Measurements from ENCODE around the gene LNX2. TPM values are rescaled to one million over a fixed set of nuclear protein-coding genes. Genes with fewer than 3 reads are reported as not detected.

The LNX2 gene
- 10.1 TPM for total RNA-seq

- ATAC-seq: peak; percentile 81
- DNase-seq (ENCODE audit: low spot score): peak; percentile 99
Observed at GRCh38 chr13:27620377-27621115, at the start of gene LNX2. Gene LNX2, minus strand, starts transcription at chr13:27620529. Its CDS starts 38,826 bp downstream, at chr13:27581703.

- no peak for DNase-seq (ENCODE audit: low spot score)
- no peak for ATAC-seq
Observed at GRCh38 chr13:27667946-27668345, 47.6 kb upstream of the LNX2 start.

GRCh38 chr13:27666951-27667350 lies 46.6 kb upstream of the LNX2 start:
- DNase-seq (ENCODE audit: low spot score) (no peak), ATAC-seq (no peak)

GRCh38 chr13:27665761-27666160 lies 45.4 kb upstream of the LNX2 start:
- no peak for DNase-seq (ENCODE audit: low spot score)
- no peak for ATAC-seq

- DNase-seq (ENCODE audit: low spot score) (no peak), ATAC-seq (no peak)
Observed at GRCh38 chr13:27665333-27665732, 45.0 kb upstream of the LNX2 start.

GRCh38 chr13:27663947-27664346 lies 43.6 kb upstream of the LNX2 start:
- ATAC-seq: no peak
- no peak for DNase-seq (ENCODE audit: low spot score)

GRCh38 chr13:27662738-27663470 lies 42.6 kb upstream of the LNX2 start:
- ATAC-seq: peak; percentile 89

GRCh38 chr13:27661017-27661416 lies 40.7 kb upstream of the LNX2 start:
- DNase-seq (ENCODE audit: low spot score) (no peak), ATAC-seq (peak; percentile 8)

More at GRCh38 chr13:27662738-27663470, 42.6 kb upstream of the LNX2 start:
- DNase-seq (ENCODE audit: low spot score): no peak

- no peak for DNase-seq (ENCODE audit: low spot score)
- no peak for ATAC-seq
Observed at GRCh38 chr13:27660511-27660910, 40.2 kb upstream of the LNX2 start.

- ATAC-seq: no peak
- no peak for DNase-seq (ENCODE audit: low spot score)
Observed at GRCh38 chr13:27659145-27659865, 39.0 kb upstream of the LNX2 start.

GRCh38 chr13:27658546-27658945 lies 38.2 kb upstream of the LNX2 start:
- DNase-seq (ENCODE audit: low spot score) (no peak), ATAC-seq (no peak)

- ATAC-seq: peak; percentile 96
- DNase-seq (ENCODE audit: low spot score): peak; percentile 59
Observed at GRCh38 chr13:27657724-27658123, 37.4 kb upstream of the LNX2 start.

GRCh38 chr13:27654816-27655215 lies 34.5 kb upstream of the LNX2 start:
- DNase-seq (ENCODE audit: low spot score) (no peak), ATAC-seq (no peak)

GRCh38 chr13:27654059-27654458 lies 33.7 kb upstream of the LNX2 start:
- DNase-seq (ENCODE audit: low spot score): no peak

GRCh38 chr13:27650312-27650711 lies 30.0 kb upstream of the LNX2 start:
- DNase-seq (ENCODE audit: low spot score) (no peak), ATAC-seq (no peak)

More at GRCh38 chr13:27654059-27654458, 33.7 kb upstream of the LNX2 start:
- ATAC-seq: no peak

- ATAC-seq (peak; percentile 35), DNase-seq (ENCODE audit: low spot score) (no peak)
Observed at GRCh38 chr13:27644302-27644701, 24.0 kb upstream of the LNX2 start.

- DNase-seq (ENCODE audit: low spot score) (no peak), ATAC-seq (no peak)
Observed at GRCh38 chr13:27643334-27644132, 23.2 kb upstream of the LNX2 start.

- DNase-seq (ENCODE audit: low spot score): no peak
- peak; percentile 85 for ATAC-seq
Observed at GRCh38 chr13:27641711-27642502, 21.6 kb upstream of the LNX2 start.

GRCh38 chr13:27639186-27639585 lies 18.9 kb upstream of the LNX2 start:
- DNase-seq (ENCODE audit: low spot score) (no peak), ATAC-seq (no peak)

GRCh38 chr13:27638521-27638920 lies 18.2 kb upstream of the LNX2 start:
- DNase-seq (ENCODE audit: low spot score) (no peak), ATAC-seq (peak; percentile 32)

Measured in left lobe of liver (tissue), 2 donors.